SK-N-MC (cell line): ENCODE measurements around the gene GMPS.

Experiments used
- EZH2 ChIP-seq: fragments of 200-600 bp; sonication (generic); IDR thresholded peaks from one replicate; pipeline ENCODE4 v1.6.1; 2017; ENCODE audit warnings: antibody characterized with exemption
- FOXP2 ChIP-seq: optimal IDR thresholded peaks from 2 replicates; pipeline ENCODE3; 2011; ENCODE audit warnings: mild to moderate bottlenecking, moderate library complexity; ENCODE audit not compliant: insufficient read depth; ENCODE audit errors: extremely low read length, control extremely low read depth
- POLR2AphosphoS5 ChIP-seq: IDR thresholded peaks from 2 replicates; pipeline ENCODE4 v1.6.1; 2012; ENCODE audit warnings: mild to moderate bottlenecking, low read depth, low read length, borderline replicate concordance

DNA sequence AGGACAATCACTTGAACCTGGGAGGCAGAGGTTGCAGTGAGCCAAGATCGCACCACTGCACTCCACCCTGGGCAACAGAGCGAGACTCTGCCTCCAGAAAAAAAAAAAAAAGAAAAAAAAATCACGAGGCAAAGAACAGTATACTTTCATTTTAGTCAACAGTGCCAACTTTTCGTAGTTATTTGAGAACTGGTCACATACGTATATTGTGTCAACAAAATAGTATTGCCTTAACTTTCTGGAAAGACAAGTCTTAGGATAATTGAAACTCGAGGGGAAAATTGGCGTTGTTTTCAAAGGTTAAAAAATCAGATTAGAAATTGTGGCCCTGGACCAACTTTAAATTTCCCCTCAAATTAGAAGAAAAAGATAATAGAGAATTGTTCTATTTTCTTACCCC is 13.8 kb downstream of the GMPS start:
- TF ChIP-seq POLR2AphosphoS5, result no peak
- no peak for TF ChIP-seq EZH2
- no peak for TF ChIP-seq FOXP2
